GM10847 (cell line): Measurements from ENCODE around the gene CRY2.

Source experiments
- POLR2A ChIP-seq: IDR thresholded peaks from 2 replicates; pipeline ENCODE4 v1.6.1; 2011; ENCODE audit not compliant: insufficient read length; ENCODE audit errors: extremely low read depth

Gene CRY2

DNA sequence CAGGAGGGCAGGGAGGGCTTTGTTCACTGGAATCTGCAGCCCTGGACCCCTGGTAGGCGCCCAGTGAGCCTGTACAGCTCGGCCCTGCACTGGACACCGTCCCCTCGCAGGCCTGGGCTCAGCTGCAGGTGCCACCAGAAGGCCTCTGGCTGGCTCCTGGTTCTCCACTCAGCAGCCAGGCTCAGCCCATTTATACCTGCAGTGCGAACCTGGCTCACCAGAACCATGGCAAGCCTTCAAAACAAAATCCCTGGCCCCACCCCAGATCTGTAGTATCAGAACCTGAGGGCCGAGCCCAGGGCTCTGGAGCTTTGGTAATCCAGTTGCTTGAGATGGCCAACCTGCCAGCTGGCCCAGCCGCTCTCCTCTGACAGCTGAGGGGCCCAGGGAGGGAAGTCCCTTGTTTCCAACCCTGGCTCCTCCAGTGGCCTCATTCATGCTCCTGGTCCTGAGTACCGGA, 60.7 kb downstream of the CRY2 start:
- no peak for TF ChIP-seq POLR2A

DNA sequence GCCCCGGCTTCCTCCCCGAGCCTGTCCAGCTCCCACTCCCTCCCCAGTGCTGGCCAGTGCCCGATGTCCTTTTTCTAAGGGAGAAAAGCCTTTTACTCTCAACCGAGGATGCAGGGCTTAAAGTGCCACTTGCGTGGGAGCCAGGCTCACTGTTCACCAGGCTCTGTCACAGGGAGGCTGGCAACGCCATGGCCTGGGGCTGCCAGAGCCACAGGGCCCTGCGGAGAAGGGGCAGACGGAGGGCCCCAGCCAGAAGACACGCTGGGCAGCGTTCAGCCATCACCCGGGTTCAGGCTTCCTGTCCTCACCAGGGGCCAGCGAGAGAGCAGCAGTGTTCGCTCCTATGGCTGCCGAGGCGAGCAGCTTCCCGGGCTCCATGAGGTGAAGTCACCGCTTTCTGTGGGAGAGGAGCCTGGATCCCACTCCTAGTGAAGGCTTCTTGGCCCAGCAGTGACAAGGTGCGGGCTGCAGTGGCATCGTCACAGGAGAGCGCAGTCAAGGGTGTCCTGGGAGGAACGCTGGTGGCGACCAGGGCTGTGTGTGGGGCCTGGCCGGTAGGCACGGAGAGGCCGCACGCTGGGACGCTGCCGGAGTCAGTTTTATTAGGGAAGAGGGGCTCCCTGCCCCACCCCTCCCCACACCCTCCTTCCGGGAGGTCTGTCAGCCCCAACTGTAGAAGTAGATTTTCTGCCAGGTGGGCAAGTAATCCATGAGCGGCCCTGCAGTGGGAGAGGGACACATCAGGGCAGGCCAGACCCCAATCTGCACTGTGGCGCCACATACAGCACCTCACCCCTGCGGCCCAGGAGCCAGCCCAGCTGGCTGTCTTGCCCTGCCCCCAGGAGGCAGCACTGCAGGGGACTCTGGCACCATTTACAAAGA, 62.6 kb downstream of the CRY2 start:
- no peak for TF ChIP-seq POLR2A

DNA sequence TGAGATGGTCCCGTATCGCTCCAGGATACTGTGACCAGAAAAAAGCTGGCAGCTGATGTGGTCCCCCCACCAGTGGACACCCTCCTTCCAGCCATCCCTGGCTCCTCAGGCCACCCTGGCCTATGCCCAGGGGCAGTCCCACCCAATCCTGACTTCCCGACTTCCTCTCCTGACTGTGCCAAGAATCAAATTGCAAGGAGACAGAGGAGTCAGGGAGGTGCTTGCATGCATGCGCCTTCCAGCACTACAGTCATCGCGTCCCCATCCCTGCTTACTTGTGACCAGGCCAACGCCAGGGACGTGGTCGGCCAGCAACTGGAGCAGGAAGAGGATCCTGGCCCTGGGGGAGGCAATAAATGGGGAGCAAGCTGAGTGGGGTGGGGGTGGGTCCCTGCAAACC, 63.3 kb downstream of the CRY2 start:
- TF ChIP-seq POLR2A: no peak

DNA sequence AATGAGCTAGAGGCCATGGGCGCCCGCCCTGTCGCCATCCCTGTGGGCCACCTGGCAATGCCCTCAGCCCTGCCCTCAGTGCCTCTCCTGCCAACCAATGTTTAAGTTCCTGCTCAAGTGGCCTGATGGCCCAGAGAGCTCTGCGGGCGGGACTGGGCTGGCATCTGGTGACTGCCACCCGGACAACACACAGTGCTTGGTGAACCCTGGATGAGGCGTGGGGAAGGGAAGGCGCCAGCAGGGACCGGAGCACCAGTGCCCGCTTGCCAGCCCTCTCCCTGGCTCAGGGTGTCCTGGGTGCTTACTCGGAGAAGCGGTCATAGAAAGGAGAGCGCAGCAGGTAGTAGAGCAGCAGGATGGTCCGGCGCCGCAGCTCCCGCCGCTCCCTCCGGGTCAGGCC, 66.2 kb downstream of the CRY2 start:
- TF ChIP-seq POLR2A: no peak

DNA sequence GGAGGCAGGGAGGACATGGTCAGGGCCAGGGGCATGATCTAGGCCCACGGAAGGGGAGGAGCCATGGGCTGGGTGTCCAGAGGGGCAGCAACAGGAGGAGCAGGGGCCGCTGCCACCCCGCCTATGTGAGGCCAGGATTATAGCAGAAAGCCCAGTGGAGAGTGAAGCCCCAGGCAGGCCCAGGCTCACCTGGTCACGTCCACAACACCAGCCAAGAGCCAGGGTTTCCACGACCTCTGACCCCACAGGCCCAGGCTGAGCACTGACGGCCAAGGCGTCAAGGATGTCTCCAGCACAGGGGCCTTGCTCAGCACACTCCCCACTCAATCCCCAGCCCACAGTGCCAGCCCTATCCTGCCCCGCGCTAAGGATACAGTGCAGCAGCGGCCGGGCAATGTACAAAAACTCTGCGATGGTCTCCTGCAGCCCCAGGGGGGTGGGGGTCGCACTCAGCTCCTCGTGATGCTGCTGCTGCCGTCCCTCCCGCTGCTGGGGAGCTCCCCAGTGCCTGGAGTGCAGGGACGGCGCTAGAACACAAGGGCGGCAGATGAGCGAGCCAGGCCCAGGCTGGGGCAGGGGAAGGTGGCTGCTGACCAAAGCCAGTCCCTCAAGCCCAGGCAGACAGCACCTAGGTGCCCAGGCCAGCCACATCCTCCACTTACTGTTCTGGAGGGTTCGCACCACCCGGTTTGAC, 66.8 kb downstream of the CRY2 start:
- TF ChIP-seq POLR2A: no peak

DNA sequence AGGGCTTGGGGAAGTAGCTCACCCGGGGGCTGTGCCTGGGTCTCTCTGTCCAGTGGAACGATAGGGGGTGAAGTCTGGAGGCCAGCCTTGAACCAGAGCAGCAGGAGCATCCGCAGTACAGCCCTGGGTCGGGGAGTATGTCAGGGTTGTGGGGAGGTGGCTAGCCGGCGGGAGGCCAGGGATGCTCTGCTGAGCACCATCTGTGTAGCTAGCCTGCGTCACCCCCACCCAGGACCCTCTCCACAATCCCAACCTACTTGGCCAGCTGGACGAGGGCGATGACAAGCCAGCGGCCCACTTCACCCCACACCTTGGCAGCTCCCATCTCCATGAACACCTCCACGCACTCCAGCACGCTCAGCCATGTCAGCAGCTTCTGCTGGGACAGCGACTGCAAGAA, 68.2 kb downstream of the CRY2 start:
- TF ChIP-seq POLR2A: no peak

DNA sequence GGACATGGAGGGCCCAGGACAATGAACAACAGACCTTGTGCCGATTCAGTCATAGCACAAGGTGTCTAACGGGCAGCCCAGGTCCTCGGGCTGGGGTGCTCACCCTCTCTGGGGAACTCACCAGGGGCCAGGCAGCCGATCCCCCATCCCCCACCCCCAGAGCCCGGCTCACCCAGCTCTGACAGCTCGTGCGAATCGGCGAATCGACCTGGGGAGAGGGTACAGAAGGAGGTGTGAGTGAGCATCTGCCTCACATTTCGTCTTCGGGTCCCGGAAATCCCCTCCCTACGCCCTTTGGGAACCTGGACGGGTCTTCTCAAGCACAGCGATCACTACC, 70.0 kb downstream of the CRY2 start:
- no peak for TF ChIP-seq POLR2A

DNA sequence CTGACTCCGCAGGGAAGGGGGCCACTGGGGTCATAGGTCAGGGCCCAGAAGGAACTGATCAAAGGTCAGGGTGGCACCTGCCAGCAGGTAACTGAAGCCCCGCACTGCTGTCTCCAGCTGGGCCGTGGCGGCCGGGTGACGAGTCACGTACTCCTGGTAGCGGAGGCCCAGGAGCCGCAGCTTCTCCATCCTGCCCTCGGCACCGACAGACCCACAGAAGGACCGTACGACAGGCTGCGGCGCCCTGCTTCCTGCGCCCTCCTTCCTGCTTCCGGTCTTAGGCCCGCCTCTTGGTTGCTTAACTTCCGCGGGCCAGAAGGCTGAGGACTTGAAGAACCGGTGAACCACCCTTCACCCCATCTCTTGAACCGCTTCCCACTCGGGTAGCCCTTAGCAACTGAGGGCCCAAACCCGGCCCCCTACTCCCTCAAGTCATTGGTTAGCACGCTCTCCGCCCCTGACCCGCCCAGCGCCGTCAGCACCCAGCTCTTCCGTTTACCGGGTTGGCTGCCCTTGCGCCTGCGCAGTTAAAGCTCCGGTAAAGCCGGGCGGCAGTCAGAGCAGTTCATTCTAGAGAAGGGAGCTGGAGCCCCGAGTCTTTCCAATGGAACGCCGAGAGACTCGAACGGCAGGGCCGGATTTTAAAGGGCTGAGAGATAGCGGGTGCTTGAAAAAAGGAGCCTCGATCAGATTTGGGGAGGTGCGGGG, 70.5 kb downstream of the CRY2 start, which contains the start of gene PEX16:
TSS of gene PEX16 (minus strand) at position 255 of the 708 bp plus-strand sequence. CDS start at position 189, 66 bp downstream.
- TF ChIP-seq POLR2A: peak; percentile 84

DNA sequence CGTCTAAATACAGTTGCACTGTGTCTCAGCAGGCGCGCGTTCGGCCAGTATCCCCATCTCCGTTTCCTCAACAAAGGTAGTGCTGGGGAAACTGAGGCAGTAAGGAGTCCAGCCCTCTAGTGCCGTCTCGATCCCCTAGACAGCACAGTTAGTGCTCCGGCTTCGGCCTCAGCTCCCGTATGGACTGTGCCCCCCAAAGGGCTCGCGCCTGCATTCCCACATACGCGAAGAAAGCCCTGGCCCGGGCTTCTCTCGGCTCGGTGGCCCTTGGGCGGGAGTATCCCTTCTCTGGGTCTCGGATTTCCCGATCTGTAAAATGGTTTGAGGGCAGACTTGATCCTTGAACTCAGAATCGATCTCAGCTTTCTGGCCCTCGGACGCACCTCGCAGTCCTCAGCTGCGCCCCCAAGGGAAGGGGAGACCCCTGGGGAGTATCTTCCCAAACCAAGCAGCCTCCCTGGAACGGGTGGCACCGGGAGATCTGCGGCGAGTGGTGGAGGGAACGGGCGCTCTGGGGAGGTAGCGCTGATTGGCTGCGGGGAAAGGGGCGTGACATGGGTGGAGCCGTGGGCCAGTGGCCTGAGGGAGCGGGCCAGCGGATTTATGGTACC, 71.2 kb downstream of the CRY2 start:
- peak; percentile 31 for TF ChIP-seq POLR2A

DNA sequence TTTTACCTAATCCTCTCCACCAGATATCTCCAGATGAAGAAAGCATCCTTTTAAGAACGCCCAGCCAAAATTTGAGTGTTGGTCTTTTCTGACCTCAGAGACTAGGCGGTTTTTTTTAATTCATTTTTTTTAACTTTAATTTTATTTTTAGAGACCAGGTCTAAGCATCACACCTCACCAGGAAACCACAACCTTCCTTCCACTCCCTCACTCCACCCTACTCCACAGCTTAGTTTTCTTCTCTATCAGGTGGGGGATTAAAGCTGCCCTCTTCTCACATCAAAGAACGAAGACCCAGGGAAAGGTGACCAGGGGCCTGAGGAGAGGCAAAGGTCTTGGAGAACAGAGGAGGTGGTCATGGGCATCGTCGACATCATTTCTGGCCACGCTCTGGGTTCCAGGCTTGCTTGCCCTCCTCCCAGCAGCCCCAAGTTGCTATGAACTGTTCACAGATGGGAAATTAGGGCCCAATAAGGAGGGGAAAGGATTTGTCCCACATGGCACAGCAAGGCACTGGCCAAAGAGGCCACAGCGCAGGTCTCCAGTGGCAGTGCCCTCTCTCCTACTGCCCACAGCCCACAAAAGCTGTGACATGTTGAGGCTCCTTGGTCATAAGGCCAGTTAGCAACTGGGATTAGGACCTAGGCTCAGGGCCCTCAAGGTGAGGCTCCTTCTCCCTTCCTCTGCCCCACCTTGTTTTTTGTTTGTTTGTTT, 71.8 kb downstream of the CRY2 start:
- no peak for TF ChIP-seq POLR2A

DNA sequence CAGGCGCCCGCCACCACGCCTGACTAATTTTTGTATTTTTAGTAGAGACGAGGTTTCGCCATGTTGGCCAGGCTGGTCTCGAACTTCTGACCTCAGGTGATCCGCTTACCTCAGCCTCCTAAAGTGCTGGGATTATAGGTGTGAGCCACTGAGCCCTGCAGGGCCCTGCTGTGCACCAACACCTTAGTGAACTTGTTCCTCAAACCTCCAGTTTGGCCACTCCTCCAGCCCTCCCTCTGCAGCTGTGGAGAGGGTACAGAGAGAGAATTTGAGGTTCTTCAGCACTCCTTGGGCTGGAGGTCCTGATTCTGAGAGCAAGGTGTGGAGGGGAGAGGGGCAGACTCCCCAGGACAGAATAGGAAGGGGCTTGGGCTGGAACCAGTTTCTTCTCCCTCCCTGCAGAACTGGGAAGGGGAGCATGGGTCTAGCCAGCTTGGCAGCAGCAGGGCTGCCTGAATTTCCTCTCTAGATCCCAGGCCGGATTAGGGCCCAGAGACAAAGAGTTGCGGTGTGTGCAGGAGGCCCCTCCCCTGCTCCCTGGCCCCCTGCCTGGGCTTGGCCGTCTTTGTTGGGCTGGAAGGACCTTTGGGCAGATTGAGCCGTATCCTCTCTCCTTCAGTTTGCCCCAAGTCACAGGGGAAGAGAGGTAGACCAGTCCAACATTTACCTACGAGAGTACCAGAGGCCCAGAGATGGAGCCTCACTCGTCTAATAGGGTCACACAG, 72.7 kb downstream of the CRY2 start:
- no peak for TF ChIP-seq POLR2A

DNA sequence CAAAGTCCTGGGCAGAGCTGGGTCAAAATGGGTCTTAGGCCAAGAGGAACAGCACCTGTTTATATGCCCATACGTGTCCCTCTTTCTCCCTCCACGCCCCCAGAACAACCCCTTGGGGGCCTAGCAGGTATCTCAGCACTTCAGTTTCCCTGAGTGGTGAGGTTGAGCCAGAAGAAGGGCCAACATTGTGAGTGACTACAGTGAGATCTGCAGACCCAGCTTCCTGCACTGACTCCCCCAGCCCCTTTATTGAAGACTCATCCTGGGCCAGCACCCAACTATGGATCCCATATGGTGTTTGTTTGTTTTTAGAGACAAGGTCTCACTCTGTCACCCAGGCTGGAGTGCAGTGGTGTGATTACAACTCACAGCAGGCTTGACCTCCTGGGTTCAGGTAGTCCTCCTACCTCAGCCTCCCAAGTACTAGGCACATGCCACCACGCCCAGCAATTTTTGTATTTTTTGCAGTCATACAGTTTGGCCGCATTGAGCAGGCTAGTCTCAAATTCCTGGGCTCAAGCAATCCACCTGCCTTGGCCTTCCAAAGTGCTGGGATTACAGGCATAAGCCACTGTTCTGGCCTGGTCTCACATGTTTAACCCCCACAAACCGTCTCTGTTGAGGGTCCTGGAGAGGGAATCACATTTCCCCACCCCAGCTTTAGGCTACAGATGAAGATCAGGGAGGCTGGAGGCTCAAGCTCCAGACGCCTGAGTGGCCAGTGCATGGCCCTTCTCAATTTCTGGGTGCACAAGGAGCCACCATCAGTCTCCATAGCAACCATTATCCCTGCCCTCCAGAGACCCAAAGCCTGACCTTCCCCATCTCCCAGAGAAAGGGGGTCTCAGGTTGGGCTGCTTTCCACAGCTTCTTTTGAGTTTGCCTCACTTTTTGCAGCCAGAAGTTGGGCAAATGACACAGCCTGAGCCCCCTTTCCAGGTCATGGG, 73.5 kb downstream of the CRY2 start:
- no peak for TF ChIP-seq POLR2A

DNA sequence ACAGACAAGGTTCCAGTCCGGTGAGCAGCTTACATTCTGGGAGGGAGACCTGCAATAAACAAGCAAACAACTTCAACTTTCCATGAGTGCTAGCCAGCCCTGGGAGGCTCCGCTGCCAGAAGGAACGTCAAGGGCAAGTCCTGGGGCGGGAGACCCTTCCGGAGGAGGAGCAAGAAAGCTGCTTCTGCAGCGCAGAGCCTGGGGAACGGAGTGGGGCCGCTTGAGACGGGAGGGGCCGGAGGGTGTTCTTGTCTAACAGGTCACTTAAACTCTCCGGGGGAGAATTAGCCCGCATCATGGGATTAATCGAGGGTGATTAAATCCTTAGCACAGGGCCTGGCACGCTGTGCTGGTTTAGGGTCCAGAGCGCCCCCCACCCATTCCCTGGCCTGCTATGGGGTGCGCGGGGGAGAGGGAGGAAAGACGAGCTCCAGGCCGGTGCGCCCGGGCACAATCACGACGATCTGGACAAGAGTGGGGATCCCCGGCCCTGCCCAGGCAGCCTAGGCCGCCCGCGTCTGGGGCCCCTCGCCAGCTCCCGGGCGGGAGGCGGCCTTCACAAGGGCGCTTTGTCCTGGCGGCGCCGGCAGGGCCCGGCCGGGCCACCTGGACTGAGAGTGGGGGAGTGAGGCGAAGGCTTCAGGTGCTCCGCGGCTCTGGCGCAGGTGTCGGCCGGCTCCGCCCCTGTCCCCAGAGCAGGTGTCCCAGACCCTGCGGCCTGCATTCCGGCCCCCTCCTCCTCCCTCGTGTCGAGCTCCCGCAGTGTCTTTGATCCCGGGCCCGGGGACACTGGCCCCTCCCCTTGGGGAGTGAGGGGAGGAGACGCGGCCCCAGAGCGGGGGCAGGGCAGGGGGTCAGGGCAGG, 74.5 kb downstream of the CRY2 start:
- TF ChIP-seq POLR2A: no peak
